DMS79 (cell line): ENCODE results near the gene TNNT1.

Experiments used
- DNase-seq: peaks from one replicate; lab custom pipeline; 2025; lab: John Stamatoyannopoulos, UW

TNNT1 gene

DNA sequence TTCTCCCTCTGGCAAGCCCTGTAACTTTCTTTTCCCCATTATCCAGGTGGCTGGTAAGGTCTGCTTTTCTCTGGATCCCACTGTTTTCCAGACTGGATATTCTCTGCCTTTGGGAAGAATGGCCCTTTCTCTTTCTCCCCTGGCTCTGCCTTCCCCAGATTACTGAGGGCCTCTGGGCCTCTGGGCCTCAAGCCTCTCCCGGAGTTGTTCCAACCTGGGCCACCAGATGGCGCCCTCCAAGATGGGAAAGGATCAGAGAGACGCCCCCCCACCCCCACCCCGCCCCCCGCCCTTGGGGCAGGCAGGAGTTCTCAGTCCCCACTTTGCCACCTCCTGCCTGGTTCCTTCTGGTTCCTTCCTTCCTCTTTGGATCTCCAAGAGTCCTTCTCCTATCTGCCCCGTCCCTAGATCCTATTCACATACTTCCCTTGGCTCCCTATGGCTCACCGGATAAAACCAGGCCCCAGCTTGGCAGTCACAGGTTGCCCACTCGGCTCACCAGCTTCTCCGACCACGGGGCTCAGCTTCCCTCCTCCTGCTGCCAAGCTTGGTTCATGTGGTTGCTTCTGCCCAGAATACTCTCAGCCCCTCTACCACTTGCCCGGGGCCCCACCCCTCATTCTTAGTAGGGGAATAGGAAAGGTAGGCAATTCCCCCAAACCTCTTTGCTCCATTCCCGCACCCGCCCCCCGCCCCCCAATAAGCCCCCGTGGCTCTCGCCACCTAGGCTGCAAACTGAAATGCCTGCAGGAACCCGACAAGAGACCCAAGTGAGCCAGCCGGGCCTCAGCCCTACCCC is 60.3 kb downstream of the TNNT1 start:
- DNase-seq = peak; percentile 57

DNA sequence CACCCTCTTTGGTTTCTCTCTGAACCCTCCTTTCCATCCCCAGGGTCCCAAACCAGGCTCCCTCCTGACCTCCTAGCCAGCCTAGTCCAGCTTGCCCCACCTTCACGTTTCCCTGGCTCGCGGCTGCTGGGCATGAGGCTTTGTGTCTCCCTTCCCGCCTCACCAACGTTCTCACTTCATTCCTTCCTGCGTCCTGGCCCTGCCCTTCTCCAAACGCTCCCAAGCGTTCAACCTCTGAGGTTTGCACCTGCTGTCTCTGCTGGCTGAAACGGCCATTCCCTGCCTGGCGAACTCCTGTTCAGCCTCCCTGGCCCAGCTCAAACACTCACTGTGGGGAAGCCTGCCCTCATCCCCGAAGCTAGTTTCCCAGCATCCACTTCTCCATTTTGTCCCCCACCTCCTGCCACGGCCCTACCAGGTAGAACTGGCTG is 61.0 kb downstream of the TNNT1 start:
- DNase-seq = peak; percentile 75

DNA sequence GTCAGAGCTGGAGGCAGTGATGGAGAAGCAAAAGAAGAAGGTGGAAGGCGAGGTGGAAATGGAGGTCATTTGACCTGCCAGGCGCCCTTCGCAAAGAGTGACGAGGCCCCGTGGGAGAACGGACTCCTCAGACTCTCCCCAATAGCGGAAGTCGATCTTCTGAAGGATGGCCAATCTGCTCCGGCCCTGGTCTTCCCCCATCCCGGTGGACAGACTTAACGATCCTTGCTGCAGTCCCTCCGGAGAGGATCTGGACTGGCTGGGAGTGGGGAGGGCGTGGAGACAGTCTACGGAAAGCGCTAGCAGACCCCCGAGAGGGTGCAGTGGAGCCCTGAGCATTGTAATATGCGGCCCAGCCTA is 61.5 kb downstream of the TNNT1 start:
- no peak for DNase-seq

DNA sequence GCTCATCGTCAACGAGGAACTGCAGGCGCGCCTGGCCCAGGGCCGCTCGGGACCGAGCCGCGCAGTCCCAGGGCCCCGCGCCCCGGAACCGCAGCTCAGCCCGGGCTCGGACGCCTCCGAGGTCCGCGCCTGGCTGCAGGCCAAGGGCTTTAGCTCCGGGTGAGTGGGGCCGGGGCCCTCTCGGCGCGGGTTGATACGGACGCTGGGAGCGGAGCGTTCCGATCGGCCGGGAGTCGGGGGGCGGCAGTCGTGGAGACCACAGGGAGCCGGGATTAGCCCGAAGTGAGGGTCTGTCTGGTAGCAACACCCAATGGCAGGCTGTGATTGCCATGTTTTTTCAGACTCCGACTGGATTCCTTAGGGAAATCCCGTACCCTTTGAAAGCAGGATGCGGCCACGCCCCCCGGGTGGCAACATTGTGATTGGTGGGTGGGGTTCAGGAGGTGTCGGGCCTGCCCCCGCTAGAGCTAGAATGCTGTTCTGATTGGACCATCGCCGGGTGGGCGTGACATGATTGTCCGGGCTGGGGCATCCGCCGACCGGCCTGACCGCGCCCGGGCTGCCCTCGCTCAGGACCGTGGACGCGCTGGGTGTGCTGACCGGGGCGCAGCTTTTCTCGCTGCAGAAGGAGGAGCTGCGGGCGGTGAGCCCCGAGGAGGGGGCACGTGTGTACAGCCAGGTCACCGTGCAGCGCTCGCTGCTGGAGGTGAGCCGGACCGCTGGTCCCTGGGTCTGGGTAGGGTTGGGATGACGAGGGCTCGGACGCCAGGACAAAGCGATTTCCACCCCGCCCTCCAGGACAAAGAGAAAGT is 62.1 kb downstream of the TNNT1 start:
- peak; percentile 96 for DNase-seq

DNA sequence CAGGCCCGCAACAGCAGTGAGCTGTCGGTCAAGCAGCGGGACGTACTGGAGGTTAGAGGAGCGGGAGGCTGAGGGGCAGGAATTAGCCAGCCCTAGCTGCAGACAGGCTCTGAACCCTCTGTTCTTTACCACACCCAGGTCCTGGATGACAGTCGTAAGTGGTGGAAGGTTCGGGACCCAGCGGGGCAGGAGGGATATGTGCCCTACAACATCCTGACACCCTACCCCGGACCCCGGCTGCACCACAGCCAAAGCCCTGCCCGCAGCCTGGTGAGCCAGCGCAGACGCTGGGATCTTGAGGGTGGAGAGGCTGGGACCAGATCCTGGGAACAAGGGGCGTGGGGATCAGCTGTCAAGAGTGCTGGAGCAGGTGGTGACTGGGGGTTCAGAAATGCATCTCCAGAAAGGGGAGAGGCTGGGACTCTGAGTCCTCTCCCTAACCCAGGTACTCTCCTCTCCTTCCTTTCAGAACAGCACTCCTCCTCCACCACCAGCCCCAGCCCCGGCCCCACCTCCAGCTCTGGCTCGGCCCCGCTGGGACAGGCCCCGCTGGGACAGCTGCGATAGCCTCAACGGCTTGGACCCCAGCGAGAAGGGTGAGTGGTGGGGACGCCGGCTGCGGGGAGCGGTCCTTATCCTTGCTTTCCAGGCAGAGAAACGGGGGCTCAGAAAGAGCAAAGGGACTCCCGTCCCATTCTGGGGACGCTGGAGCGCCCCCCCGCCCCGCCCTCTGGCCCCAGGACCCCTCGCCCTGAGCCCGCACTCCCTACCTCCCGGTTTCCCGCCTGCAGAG is 62.9 kb downstream of the TNNT1 start:
- no peak for DNase-seq

DNA sequence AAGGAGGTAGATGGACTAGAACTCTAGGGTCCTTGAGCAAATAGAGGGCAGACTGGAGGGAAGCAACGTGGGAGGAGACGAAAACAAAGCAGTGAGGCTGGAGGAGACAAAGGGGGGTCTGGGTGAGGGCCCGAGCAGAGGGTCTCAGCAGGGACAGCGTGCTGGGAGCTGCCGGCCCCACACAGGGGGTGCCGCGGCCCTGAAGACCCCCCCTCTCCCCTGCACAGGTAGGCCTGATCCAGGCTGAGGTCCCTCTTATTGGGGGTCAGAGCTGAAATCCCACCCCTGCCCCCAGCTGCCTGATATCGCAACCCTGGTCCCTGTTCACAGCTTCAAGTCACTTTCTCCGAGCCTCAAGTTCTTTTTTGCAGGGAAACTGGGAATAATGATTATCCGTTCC is 64.6 kb downstream of the TNNT1 start:
- DNase-seq = no peak

DNA sequence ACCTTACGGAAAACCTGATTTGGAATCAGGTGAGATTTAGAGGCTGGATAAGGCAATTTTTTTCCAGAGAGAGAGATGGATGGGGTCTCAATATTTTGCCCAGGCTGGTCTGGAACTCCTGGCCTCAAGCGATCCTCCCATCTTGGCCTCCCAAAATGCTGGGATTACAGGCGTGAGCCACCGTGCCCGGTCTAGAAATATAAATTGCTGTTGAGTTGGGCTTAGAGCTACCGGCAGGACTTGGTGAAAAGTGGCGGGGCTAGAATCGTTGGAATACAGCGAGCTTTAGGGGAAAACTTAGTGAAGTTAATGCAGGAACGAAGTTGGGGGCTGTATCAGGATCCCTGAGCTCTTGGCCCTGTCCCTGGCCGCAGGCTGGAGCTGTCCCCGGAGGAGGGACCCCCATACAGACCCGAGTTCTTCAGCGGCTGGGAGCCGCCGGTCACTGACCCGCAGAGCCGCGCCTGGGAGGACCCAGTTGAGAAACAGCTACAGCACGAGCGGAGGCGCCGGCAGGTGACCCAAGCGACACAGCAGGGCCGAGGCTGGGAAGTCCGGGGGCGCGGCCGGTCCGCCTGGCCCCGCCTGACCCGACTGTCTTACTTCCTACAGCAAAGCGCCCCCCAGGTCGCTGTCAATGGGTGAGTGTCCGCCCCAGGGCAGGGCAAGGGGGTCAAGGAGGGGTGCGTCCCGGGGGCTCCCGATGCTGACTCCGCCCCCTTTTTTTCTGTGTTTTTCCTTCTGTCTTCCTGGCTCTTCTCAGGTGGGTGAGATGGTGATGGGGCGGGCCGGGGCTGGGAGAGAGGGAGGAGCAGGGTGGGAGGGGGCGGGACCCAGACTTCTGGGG is 65.8 kb downstream of the TNNT1 start:
- no peak for DNase-seq
